GM13976 (cell line): ENCODE measurements around the gene LRRIQ4.

ENCODE experiments used
- DNase-seq: peaks from one replicate; pipeline ENCODE4 v3.0.0; 2012; ENCODE audit warnings: low spot score
- CTCF ChIP-seq: IDR thresholded peaks from 2 replicates; pipeline ENCODE4 v1.5.1; 2012; ENCODE audit warnings: borderline replicate concordance, mild to moderate bottlenecking; ENCODE audit not compliant: insufficient read depth; ENCODE audit errors: extremely low read depth, missing control alignments, control extremely low read depth
- in situ Hi-C: fragments of 300-500 bp; cut with MboI; formaldehyde crosslinking; loops from one replicate; pipeline ENCODE4 v1.12.0; 2022; ENCODE audit warnings: low sequenced_read_pairs, mixed read lengths, inconsistent platforms; ENCODE audit not compliant: unreplicated experiment

The LRRIQ4 gene

GRCh38 chr3:169836078-169836941, 23.6 kb downstream of the LRRIQ4 start:
- peak; percentile 70 for DNase-seq
- in situ Hi-C loops = no loop called here
- TF ChIP-seq CTCF = no peak

DNA sequence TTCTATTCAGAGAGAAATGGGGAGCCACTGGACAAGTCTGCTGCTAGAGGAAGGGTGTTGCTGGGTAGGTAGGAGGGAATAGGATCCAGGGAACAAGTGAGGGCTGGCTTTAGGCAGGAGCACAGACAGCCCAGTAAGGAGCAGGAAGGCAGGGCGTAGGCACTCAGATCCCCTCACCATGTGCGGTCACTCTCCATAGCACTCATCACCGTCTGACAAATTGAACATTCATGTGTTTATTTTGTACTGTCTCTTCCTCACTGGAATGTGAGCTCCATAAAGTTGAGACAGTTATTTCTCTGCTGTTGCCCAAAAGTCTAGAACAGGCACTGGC, 24.2 kb downstream of the LRRIQ4 start:
- TF ChIP-seq CTCF = no peak
- no peak for DNase-seq
- in situ Hi-C loops = no loop called here

DNA sequence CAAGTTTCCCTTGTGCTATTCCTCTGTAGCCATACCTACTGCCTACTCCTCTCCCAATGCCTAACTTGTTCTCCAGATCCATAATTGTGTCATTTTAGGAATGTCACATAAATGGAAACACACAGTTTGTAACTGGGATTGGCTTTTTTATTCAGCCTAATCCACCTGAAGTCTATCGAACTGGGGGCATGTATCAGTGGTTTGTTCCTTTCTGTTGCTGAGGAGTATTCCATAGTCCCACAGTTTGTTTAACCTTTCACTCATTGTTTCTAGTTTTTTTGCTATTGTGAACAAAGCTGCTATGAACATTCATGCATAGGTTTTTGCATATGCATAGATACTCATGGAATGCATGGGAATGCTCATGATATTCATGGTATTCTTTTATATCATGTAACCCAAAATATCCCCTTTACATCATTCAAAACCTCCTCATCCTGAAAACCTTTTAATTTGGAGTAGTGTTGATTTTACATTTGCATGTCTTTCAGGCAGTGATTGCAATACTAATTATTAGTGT, 25.9 kb downstream of the LRRIQ4 start:
- in situ Hi-C loops = no loop called here
- DNase-seq = no peak
- no peak for TF ChIP-seq CTCF

DNA sequence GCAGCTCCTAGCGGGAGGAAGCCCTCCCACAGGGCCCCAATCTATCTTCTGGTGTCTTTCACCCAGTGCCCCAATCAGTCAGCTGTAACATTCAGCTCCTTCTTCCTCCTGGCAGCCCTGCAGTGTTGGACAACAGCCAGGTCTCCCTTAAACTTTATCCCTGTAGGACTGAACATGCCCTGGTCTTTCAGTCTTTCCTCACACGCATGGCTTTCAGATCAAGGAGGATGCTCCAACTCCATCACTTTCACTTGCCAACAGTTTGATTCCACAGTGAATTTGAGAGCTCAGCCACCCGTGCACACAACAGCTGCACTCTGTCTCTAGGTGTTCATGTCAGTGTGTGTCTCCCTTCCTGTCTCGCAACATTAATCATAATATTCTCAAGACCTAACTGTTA, 28.5 kb downstream of the LRRIQ4 start:
- no peak for DNase-seq
- TF ChIP-seq CTCF = no peak
- in situ Hi-C loops = no loop called here

GRCh38 chr3:169842960-169843359, 30.3 kb downstream of the LRRIQ4 start:
- no peak for TF ChIP-seq CTCF
- in situ Hi-C loops = no loop called here
- DNase-seq = no peak

DNA sequence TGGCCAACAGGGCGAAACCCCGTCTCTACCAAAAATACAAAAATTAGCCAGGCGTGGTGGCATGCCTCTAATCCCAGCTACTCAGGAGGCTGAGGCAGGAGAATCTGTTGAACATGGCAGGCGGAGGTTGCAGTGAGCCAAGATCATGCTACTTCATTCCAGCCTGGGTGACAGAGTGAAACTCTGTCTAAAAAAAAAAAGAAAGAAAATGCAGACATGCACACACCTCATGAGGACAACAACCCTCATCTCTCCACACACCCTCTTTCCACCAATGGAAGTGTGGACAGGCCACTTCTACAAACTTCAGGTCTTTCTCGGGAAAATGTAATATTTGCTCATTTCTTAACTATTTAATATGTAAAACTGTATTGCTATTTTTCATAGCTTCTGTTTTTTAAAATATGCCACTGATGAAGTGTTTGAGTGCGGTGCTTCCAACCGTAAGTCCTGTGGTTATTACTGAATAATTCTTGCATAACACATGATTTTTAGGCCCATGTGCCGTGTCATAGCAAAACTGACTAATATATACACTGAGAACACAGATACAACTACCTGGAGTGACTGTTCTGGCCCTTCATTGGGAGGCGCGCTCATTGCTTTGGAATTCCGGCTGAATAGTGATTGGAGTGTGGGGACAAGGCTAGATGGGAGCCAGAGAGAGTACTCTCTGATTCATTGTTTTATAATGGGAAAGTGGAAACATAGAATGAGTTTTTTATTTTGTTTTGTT, 34.0 kb downstream of the LRRIQ4 start:
- in situ Hi-C loops = no loop called here
- no peak for TF ChIP-seq CTCF
- DNase-seq = peak; percentile 70
